Adipocyte (in vitro differentiated cells): ENCODE measurements around the gene TMEM59.
"Not testable (repeated sequence)": the region's sequence is repeated elsewhere in the genome, so short reads cannot be mapped to it uniquely, and the experiment has no call there.

Experiments
- DNase-seq: peaks from one replicate; pipeline ENCODE4 v3.0.0-alpha.2; 2015; ENCODE audit warnings: low read depth
- H3K27me3 ChIP-seq: replicated peaks from 2 replicates; pipeline ENCODE4 v1.7.0; 2013; ENCODE audit warnings: mild to moderate bottlenecking, low read length, moderate library complexity; ENCODE audit not compliant: control insufficient read depth, insufficient read depth
- H3K36me3 ChIP-seq: 2 replicates; pipeline ENCODE4 v1.7.0; 2013; ENCODE audit warnings: low read length, mild to moderate bottlenecking, moderate library complexity; ENCODE audit not compliant: control insufficient read depth, insufficient read depth, severe bottlenecking
- H3K4me1 ChIP-seq: 2 replicates; pipeline ENCODE4 v1.7.0; 2013; ENCODE audit warnings: mild to moderate bottlenecking, low read length, moderate library complexity; ENCODE audit not compliant: control insufficient read depth, insufficient read depth
- H3K4me3 ChIP-seq: 2 replicates; pipeline ENCODE4 v1.7.0; 2013; ENCODE audit warnings: mild to moderate bottlenecking, low read length, moderate library complexity
- H3K9ac ChIP-seq: 2 replicates; pipeline ENCODE4 v1.7.0; 2013; ENCODE audit warnings: mild to moderate bottlenecking, low read length, moderate library complexity
- H3K9me3 ChIP-seq: 2 replicates; pipeline ENCODE4 v1.7.0; 2013; ENCODE audit warnings: mild to moderate bottlenecking, low read length, moderate library complexity; ENCODE audit not compliant: control insufficient read depth

The TMEM59 gene

DNA sequence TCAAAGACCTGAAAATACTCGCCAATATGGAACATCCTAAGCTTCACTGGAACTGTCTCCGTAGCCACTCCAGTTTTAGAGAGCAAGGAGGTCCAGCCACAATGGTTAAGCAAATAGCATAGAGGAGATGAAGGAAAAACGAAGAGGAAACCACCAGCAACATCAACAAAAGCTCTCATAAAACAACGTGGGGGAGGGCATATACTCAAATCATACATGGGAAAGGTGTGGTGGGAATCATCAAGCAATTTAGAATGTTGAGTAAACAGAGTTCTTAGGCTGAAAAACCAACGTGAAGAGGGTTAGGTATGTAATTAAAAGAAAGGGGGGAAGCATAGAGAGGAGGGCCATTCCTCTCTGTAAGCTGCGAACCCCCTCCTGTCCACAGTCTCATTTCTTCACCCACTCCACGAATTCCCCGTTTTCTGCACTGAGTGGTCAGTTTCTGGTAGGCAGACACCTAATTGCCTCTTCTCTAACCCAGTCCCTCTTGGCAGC, 1.0 kb downstream of the TMEM59 start:
- Histone ChIP-seq H3K9ac (peak overlapping the region; percentile 98), H3K27me3 (no peaks in the 10 kb centered on the region), H3K9me3 (no peaks in the 10 kb centered on the region), H3K4me3 (peak overlapping the region; percentile 100), H3K36me3 (no peaks in the 10 kb centered on the region), H3K4me1 (peaks cover 36% of the 10 kb centered on the region)
- peak; percentile 38 for DNase-seq

DNA sequence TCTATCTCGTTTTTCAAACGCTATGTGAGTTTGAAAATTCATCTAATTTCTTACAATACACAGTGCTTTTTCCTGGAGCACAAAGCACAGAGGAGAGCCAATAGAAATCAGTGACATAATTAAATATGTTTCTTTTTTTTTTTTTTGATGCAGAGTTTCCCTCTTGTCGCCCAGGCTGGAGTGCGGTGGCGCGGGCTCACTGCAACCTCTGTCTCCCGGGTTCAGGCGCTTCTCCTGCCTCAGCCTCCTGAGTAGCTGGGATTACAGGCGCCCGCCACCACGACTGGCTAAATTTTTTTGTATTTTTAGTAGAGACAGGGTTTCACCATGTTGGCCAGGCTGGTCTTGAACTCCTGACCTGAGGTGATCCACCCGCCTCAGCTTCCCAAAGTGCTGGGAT, 2.6 kb downstream of the TMEM59 start:
- H3K9ac ChIP-seq, H3K9me3 ChIP-seq, H3K4me3 ChIP-seq, H3K36me3 ChIP-seq, DNase-seq, H3K27me3 ChIP-seq: not testable (repeated sequence)
- peaks cover 38% of the 10 kb centered on the region for H3K4me1 ChIP-seq

DNA sequence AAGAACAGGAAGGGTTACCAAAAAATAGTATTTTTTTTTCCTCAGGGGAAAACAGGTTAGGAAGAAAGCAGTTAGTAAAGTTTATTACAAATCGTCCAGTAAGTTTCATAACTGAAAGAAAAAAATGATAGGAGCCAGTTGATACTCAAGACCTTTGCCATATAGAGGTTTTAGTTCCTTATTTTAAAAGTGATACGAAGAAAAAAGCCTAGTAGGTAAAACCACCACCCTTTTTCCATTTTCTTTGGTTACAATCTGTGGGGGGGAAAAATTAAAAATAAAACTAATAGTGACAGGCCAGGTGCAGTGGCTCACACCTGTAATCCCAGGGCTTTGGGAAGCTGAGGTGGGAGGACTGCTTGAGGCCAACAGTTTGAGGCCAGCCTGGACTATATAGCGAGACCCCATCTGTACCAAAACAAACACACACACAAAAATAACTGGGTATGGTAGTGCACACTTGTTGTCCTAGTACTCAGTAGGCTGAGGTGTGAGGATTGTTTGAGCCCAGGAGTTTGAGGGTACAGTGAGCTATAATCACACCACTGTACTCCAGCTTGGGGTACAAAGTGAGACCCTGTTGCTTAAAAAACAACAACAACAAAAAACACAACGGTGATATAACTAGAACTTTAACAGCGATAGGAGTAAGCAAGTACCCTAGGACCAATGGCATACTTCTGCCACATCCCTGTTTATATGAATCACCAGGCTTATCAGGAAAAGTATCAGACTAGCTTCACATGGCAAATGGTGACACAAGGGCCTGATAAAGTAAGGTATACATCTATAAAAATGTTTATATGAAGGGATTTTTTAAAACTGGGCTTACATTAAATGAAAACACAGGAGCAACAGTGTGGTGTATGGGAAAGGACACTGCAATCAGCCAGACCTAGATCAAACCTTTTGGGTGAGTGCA, 5.4 kb downstream of the TMEM59 start:
- peak; percentile 31 for DNase-seq
- no peaks in the 10 kb centered on the region for H3K9me3 ChIP-seq
- H3K9ac ChIP-seq, result no peak overlapping the region
- peaks cover 15% of the 10 kb centered on the region for H3K36me3 ChIP-seq
- no peaks in the 10 kb centered on the region for H3K27me3 ChIP-seq
- H3K4me3 ChIP-seq, result no peak overlapping the region
- H3K4me1 ChIP-seq, result peaks cover 28% of the 10 kb centered on the region

DNA sequence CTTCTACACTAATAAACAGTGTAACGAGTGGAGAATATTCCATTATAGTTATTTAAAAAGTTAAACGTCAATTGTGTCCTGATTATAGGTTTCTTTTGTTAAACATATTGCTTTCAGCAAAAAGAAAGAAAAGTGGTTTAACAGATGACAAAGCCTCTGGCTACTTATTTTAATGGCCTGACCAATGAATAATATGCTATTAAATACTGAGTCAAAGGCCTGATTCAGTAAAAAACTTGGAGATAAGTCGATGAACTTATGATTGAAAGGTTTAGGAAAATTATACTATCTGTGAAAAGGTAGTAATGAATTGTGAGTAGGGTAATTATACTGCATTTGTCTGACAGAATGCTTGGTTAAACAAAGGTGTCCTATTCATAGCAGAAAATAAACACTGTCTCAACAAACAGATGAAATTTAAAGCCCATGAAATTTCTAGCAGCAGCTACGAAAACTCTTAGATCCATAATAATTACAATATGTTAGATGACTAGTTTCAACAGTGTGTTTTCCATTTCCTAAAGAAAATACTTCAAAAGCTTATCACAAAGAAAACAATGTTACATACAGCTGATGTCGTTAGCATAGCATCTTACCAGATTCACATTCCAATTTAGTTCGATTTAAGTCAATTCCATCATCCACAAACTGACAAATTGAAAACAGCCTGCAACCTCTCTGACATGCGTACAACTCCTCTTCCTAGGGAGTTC, 6.2 kb downstream of the TMEM59 start:
- DNase-seq, result peak; percentile 66
- Histone ChIP-seq H3K4me3 (no peak overlapping the region), H3K9ac (no peak overlapping the region), H3K4me1 (peaks cover 25% of the 10 kb centered on the region), H3K36me3 (peaks cover 23% of the 10 kb centered on the region), H3K27me3 (no peaks in the 10 kb centered on the region), H3K9me3 (no peaks in the 10 kb centered on the region)

DNA sequence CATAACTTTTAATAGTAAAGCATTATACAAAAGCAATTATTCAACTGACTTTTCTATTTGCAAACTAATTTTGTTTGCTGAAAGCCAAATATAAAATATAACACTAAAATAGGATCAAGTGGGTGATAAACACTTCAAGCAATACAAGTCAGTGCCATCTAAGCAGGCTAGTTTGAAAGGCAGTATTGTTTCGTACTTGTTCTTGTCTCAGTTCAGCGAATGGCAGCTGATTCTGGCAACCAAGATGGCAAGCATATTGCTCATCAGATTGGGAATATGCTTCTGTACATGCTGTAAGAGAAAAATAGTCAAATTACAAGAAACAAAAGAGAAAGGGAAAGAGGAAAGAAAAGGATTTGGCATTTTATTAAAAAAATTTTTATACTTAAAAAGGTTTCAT, 7.5 kb downstream of the TMEM59 start:
- Histone ChIP-seq H3K27me3 (no peaks in the 10 kb centered on the region), H3K9ac (no peak overlapping the region), H3K36me3 (peaks cover 36% of the 10 kb centered on the region), H3K4me1 (peaks cover 16% of the 10 kb centered on the region), H3K4me3 (no peak overlapping the region), H3K9me3 (no peaks in the 10 kb centered on the region)
- no peak for DNase-seq

DNA sequence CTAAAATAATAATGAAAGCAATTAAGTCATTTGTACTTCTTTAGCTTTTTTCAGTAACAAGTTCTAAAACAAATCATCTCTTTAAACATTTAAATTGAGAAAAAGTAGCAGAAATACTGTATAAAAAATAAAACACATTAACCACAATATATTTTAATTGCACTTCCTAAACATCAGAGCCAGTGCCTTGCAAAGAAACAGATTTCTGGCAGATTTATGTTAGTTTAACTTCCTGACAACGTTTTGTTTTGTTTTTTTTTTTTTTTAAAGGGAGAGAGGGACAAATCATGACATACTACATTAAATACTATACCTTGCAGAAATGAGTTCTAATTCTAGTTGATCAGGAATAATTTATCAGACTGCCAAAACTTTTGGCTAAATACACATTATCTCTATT, 11.2 kb downstream of the TMEM59 start:
- no peak for DNase-seq
- no peak overlapping the region for H3K4me3 ChIP-seq
- H3K27me3 ChIP-seq, result no peaks in the 10 kb centered on the region
- H3K9ac ChIP-seq, result no peak overlapping the region
- no peaks in the 10 kb centered on the region for H3K9me3 ChIP-seq
- peaks cover 73% of the 10 kb centered on the region for H3K36me3 ChIP-seq
- peaks cover 1% of the 10 kb centered on the region for H3K4me1 ChIP-seq

DNA sequence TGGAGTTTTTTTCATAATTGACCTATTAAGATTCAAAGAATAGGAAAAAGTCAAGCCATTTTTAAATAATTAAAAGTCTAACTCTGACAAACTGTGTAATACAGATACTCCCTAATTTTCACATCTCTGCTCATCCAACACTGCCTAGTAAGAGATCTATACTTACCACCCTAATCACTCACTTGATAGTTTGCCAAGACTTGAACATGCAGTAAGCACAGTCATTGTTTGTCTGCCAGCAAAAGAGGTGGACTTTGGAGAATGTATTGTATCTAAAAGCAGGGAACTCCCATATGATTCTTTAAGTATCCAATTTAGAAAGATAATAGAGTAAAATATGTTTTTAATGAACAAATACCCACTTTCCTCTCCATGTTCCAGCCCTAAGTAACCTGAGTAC, 15.5 kb downstream of the TMEM59 start:
- Histone ChIP-seq H3K9me3 (no peaks in the 10 kb centered on the region), H3K36me3 (peaks cover 100% of the 10 kb centered on the region), H3K27me3 (no peaks in the 10 kb centered on the region), H3K4me3 (no peak overlapping the region), H3K4me1 (peaks cover 2% of the 10 kb centered on the region), H3K9ac (no peak overlapping the region)
- peak; percentile 36 for DNase-seq

DNA sequence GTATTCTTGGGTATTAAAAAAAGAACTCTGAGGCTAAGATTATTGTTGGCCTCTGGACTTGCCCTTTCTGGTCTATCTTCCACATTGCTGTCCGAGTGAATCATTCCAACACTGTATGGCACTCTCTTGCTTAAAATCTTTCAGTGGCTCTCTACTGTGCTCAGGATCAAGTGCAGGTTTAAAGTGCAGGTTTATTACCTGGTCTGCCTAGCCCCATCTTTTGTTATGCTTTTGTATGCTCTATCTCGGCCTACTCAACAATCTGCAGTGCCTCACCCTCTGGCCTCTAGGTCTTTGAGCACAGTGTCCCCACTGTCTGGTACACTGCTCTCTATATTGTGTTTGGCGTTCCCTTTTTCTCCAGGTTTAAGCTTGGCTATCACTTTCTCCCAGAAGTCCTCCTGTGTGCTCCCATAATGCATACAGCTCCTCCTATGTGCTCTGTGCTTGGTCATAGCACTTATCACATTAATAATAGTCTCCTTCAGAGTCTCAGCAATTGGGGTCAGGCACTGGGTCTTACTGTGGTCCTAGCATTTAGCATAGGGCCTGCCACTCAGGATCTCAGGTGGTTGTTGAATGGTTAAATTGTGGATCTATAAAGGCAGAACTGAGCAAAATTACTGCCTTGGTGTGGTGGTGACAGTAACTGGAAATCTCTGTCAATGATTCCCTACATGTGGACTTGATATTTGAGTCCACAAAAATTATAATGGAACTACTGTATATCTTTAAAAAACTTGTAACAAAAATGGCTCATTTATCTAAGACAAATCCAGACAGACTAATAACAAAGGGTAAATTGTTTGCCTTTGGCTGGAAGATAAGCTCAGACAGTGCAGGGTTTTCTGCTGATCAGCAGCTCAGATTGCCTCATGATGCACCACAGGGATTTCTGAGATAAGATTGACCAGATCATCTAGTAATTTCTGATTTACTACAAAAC, 24.4 kb downstream of the TMEM59 start:
- H3K9me3 ChIP-seq, result no peaks in the 10 kb centered on the region
- peaks cover 9% of the 10 kb centered on the region for H3K4me1 ChIP-seq
- H3K9ac ChIP-seq, result no peak overlapping the region
- DNase-seq, result no peak
- no peaks in the 10 kb centered on the region for H3K27me3 ChIP-seq
- no peak overlapping the region for H3K4me3 ChIP-seq
- H3K36me3 ChIP-seq, result peaks cover 36% of the 10 kb centered on the region

DNA sequence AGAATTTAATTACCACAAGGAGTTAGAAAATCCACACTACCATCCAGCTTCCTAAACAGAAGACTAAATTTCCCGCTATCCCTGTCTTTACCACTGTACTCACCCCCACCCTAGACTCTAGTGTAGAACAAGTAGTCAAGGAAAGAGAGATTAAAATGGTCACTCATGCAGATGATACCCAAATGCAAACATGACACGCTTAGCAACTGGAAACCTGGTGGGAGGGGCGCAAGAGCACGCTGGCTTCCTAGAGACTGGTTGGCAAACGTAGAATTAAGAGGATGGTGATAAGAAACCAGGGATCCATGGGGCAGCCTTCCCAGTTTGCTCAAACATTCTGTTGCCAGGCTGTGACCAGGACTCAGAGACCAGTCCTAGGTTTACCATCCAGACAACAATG, 25.2 kb downstream of the TMEM59 start:
- peaks cover 29% of the 10 kb centered on the region for H3K36me3 ChIP-seq
- H3K9ac ChIP-seq, result no peak overlapping the region
- no peak for DNase-seq
- H3K4me3 ChIP-seq, result no peak overlapping the region
- H3K27me3 ChIP-seq, result no peaks in the 10 kb centered on the region
- H3K9me3 ChIP-seq, result no peaks in the 10 kb centered on the region
- peaks cover 9% of the 10 kb centered on the region for H3K4me1 ChIP-seq

DNA sequence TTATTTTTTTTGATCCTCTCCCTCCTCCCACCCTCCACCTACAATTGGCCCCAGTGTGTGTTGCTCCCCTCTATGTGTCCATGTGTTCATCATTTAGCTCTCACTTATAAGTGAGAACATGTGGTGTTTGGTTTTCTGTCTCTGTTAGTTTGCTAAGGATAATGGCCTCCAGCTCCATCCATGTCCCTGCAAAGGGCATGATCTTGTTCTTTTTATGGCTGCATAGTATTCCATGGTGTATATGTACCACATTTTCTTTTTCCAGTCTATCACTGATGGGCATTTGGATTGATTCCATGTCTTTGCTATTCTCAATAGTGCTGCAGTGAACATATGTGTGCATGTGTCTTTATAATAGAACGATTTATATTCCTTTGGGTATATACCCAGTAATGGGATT, 28.2 kb downstream of the TMEM59 start:
- H3K36me3 ChIP-seq, H3K4me1 ChIP-seq, DNase-seq, H3K9me3 ChIP-seq, H3K27me3 ChIP-seq, H3K9ac ChIP-seq, H3K4me3 ChIP-seq: not testable (repeated sequence)
